Activated naive CD4-positive, alpha-beta T cell treated with anti-CD3 and anti-CD28 coated beads, Interleukin-2, amount 50 U/mL, for 24 hours (primary cell): ENCODE results near the gene LRFN5.
"Not testable (repeated sequence)": the region's sequence is repeated elsewhere in the genome, so short reads cannot be mapped to it uniquely, and the experiment has no call there.

ENCODE experiments used
- H3K27ac Mint-ChIP-seq: one replicate; pipeline ENCODE4 v1.8.0; 2021; ENCODE audit warnings: mild to moderate bottlenecking, mixed read lengths
- H3K27me3 Mint-ChIP-seq: one replicate; pipeline ENCODE4 v1.8.0; 2021; ENCODE audit warnings: mixed read lengths
- H3K36me3 Mint-ChIP-seq: one replicate; pipeline ENCODE4 v1.8.0; 2021; ENCODE audit warnings: mixed read lengths
- H3K4me1 Mint-ChIP-seq: one replicate; pipeline ENCODE4 v1.8.0; 2021; ENCODE audit warnings: mixed read lengths
- H3K4me3 Mint-ChIP-seq: one replicate; pipeline ENCODE4 v1.8.0; 2021; ENCODE audit warnings: mild to moderate bottlenecking, mixed read lengths
- H3K9me3 Mint-ChIP-seq: one replicate; pipeline ENCODE4 v1.8.0; 2021; ENCODE audit warnings: mixed read lengths

LRFN5 gene

GRCh38 chr14:41673601-41674000 is 66.9 kb downstream of the LRFN5 start:
- H3K4me1 Mint-ChIP-seq, H3K27ac Mint-ChIP-seq, H3K9me3 Mint-ChIP-seq, H3K27me3 Mint-ChIP-seq, H3K4me3 Mint-ChIP-seq, H3K36me3 Mint-ChIP-seq: not testable (repeated sequence)

DNA sequence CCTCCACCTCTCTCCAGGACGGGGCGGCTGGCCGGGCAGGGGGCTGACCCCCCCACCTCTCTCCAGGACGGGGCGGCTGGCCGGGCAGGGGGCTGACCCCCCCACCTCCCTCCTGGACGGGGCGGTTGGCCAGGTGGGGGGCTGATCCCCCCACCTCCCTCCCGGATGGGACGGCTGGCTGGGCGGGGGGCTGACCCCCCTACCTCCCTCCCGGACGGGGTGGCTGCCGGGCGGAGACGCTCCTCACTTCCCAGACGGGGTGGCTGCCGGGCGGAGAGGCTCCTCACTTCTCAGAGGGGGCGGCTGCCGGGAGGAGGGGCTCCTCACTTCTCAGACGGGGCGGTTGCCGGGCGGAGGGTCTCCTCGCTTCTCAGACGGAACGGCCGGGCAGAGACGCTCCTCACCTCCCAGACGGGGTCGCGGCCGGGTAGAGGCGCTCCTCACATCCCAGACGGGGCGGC is 67.9 kb downstream of the LRFN5 start:
- not testable (repeated sequence) for H3K4me3 Mint-ChIP-seq, H3K36me3 Mint-ChIP-seq, H3K4me1 Mint-ChIP-seq, H3K27me3 Mint-ChIP-seq, H3K9me3 Mint-ChIP-seq, H3K27ac Mint-ChIP-seq

GRCh38 chr14:41699486-41699885 is 92.8 kb downstream of the LRFN5 start:
- Mint-ChIP-seq H3K27me3 (no peaks in the 10 kb centered on the region), H3K27ac (no peak overlapping the region), H3K4me3 (no peak overlapping the region), H3K9me3 (no peaks in the 10 kb centered on the region), H3K4me1 (no peaks in the 10 kb centered on the region), H3K36me3 (no peaks in the 10 kb centered on the region)

DNA sequence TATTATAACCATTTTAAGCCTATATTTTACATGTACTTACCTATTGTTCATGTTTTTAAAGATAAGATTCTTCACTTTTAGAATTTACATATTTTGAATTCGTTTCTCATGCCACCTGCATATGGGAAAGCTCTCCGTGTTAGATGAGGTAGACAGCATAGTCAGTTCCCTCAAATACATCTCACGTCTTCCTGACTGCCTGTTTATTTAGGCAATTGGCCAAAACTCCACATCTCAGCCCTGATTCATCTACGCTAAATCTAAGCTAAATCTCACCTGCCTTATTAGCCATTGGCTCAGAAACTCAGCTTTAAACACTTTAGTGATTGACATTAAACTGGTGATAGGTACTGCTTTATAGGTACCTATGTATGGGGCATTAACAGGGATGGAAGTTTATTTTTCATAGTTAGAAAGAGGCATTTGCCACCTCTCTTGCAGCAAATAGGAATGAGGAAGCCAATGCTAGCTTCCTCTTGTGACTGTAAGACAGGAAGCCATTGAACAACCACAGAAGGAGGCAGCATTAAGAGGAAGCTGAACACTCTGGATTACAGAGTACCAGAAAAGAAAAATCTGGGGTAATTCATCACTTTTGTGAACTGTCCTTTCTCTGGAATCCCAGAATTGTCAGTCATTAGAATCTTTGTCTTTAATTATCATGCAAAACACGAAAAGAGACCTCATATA is 111.9 kb downstream of the LRFN5 start:
- Mint-ChIP-seq H3K4me1 (peaks cover 8% of the 10 kb centered on the region), H3K4me3 (no peak overlapping the region), H3K9me3 (no peaks in the 10 kb centered on the region), H3K27ac (no peak overlapping the region), H3K36me3 (no peaks in the 10 kb centered on the region), H3K27me3 (no peaks in the 10 kb centered on the region)

DNA sequence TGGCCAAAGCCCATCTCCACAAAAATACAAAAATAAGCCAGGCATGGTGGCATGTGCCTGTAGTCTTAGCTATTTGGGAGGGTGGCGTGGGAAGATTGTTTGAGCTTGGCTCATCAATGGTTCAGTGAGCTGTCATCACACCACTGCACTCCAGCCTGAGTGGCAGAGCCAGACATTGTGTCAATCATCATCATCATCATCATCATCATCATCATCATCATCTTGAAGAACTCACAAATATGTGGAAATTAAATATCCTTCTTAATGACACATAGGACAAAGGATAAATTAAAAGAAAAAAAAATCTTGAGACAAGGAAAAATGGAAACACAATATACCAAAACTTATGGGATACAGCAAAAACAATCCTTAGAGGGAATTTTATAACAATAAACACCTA is 132.5 kb downstream of the LRFN5 start:
- H3K4me1 Mint-ChIP-seq: peaks cover 10% of the 10 kb centered on the region
- H3K4me3 Mint-ChIP-seq: no peak overlapping the region
- peaks cover 5% of the 10 kb centered on the region for H3K9me3 Mint-ChIP-seq
- no peak overlapping the region for H3K27ac Mint-ChIP-seq
- H3K27me3 Mint-ChIP-seq: peaks cover 7% of the 10 kb centered on the region
- H3K36me3 Mint-ChIP-seq: peaks cover 6% of the 10 kb centered on the region

GRCh38 chr14:41743140-41743539 is 136.5 kb downstream of the LRFN5 start:
- no peaks in the 10 kb centered on the region for H3K36me3 Mint-ChIP-seq
- H3K4me3 Mint-ChIP-seq: no peak overlapping the region
- H3K9me3 Mint-ChIP-seq: peaks cover 6% of the 10 kb centered on the region
- no peak overlapping the region for H3K27ac Mint-ChIP-seq
- no peaks in the 10 kb centered on the region for H3K27me3 Mint-ChIP-seq
- peaks cover 24% of the 10 kb centered on the region for H3K4me1 Mint-ChIP-seq

GRCh38 chr14:41749429-41749828 is 142.8 kb downstream of the LRFN5 start:
- Mint-ChIP-seq H3K27me3 (no peaks in the 10 kb centered on the region), H3K36me3 (no peaks in the 10 kb centered on the region), H3K4me3 (peak overlapping the region; percentile 81), H3K27ac (peak overlapping the region; percentile 79), H3K9me3 (peaks cover 6% of the 10 kb centered on the region), H3K4me1 (peaks cover 28% of the 10 kb centered on the region)

- H3K9me3 Mint-ChIP-seq, H3K36me3 Mint-ChIP-seq, H3K27me3 Mint-ChIP-seq, H3K4me3 Mint-ChIP-seq, H3K27ac Mint-ChIP-seq: not testable (repeated sequence)
- H3K4me1 Mint-ChIP-seq: peaks cover 28% of the 10 kb centered on the region
Measured at GRCh38 chr14:41750575-41750974, 143.9 kb downstream of the LRFN5 start.

GRCh38 chr14:41758011-41758665 is 151.5 kb downstream of the LRFN5 start:
- Mint-ChIP-seq H3K4me3 (no peak overlapping the region), H3K27me3 (no peaks in the 10 kb centered on the region), H3K9me3 (no peaks in the 10 kb centered on the region), H3K36me3 (no peaks in the 10 kb centered on the region), H3K27ac (no peak overlapping the region), H3K4me1 (no peaks in the 10 kb centered on the region)

DNA sequence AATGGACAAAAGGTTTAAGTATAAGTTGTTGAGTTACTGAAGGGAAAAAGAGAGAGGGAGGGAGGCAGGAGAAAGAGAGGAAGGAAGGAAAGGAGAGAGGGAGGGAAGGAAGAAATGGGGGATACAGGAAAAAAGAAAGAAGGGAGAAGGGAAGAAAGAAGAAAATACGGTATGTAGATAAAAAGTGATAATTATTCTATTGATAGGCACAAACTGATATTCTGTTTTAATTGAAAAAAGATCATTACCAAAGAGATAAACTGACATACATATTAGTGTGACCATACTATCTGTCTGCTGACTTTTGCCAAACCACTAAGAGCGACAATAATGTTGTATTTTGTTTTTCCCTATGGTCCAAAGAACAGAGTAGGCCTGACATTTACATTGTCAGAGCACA is 154.5 kb downstream of the LRFN5 start:
- Mint-ChIP-seq H3K27me3 (no peaks in the 10 kb centered on the region), H3K27ac (no peak overlapping the region), H3K36me3 (no peaks in the 10 kb centered on the region), H3K9me3 (no peaks in the 10 kb centered on the region), H3K4me1 (no peaks in the 10 kb centered on the region), H3K4me3 (no peak overlapping the region)

GRCh38 chr14:41766772-41767171 is 160.1 kb downstream of the LRFN5 start:
- Mint-ChIP-seq H3K27ac (no peak overlapping the region), H3K27me3 (no peaks in the 10 kb centered on the region), H3K4me1 (no peaks in the 10 kb centered on the region), H3K36me3 (no peaks in the 10 kb centered on the region), H3K9me3 (no peaks in the 10 kb centered on the region), H3K4me3 (no peak overlapping the region)

DNA sequence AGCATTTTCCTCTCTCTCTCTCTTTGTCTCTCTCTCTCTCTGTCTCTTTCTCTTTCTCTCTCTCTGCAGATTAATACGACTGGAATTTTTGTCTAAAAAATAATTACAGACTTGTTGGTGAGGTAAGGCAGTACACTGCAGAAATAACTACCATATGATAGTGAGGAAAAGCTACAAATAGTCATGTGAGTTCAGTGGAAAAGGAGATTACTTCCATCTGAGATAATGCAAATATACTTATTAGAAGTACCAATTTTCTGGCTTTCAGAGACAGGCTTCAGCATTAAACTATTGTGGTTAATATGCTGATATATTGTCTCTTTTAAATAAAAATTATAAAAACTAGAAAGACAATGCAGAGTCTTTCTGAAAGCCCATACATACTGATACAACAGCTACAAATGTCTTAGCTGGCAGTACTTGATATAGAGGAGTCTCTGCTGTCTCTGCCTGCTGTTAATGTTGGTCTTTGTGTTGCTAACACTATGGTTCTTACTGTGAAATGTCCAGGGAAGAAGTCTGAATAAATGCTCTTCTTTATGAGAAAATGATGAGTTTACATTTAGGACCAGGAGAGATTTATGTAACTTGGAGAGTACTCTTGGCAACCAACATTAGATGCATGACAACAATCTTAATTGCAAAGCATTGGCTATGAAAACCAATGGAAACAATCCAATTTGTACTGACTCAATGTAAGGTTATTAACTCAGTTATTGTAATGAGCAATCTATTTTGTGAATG is 167.0 kb downstream of the LRFN5 start:
- no peaks in the 10 kb centered on the region for H3K36me3 Mint-ChIP-seq
- H3K27me3 Mint-ChIP-seq: no peaks in the 10 kb centered on the region
- H3K4me1 Mint-ChIP-seq: no peaks in the 10 kb centered on the region
- H3K4me3 Mint-ChIP-seq: no peak overlapping the region
- H3K9me3 Mint-ChIP-seq: no peaks in the 10 kb centered on the region
- H3K27ac Mint-ChIP-seq: no peak overlapping the region

DNA sequence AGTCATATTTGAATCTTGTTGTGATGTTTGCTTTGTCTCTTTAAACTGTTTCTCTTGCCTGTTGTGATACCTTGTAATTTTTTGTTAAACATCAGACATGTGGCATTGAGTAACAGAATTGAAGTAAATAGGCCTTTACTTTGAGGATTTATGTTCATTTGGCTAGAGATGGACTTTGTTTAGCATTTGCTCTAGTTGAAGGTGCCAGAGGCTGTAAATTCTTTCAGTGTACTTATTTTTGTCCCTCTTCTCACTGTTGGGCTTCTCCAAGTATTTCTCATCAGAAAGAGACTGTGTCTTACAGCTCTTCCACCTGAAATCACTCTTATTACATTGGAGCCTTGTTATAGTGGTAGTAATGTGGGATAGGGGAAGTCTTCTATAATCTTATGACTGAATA is 175.8 kb downstream of the LRFN5 start:
- Mint-ChIP-seq H3K27ac (no peak overlapping the region), H3K4me3 (no peak overlapping the region), H3K27me3 (peaks cover 3% of the 10 kb centered on the region), H3K9me3 (no peaks in the 10 kb centered on the region), H3K36me3 (no peaks in the 10 kb centered on the region), H3K4me1 (no peaks in the 10 kb centered on the region)

DNA sequence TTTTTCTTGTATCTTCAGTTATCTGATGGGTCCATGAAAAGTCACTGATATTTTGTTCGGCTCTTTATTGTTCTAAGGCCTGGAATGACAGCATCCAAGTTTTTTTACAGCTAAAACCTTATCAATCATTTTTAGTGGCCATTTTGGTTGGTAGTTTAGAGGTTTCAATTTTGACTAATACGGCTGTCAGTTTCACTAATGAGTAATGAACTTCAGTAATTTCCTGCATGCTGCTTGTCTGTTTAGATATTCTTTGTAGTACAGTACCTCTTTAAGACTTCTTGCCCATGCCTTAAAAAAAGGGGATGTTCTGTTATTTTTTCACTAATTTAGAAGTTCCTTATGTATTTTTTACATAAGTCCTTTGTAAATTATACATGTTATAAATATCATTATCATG is 176.7 kb downstream of the LRFN5 start:
- no peaks in the 10 kb centered on the region for H3K9me3 Mint-ChIP-seq
- H3K4me3 Mint-ChIP-seq: no peak overlapping the region
- H3K4me1 Mint-ChIP-seq: no peaks in the 10 kb centered on the region
- peaks cover 3% of the 10 kb centered on the region for H3K27me3 Mint-ChIP-seq
- no peaks in the 10 kb centered on the region for H3K36me3 Mint-ChIP-seq
- no peak overlapping the region for H3K27ac Mint-ChIP-seq

GRCh38 chr14:41785696-41786095 is 179.0 kb downstream of the LRFN5 start:
- H3K27me3 Mint-ChIP-seq: peaks cover 6% of the 10 kb centered on the region
- no peaks in the 10 kb centered on the region for H3K36me3 Mint-ChIP-seq
- no peaks in the 10 kb centered on the region for H3K9me3 Mint-ChIP-seq
- no peaks in the 10 kb centered on the region for H3K4me1 Mint-ChIP-seq
- no peak overlapping the region for H3K27ac Mint-ChIP-seq
- no peak overlapping the region for H3K4me3 Mint-ChIP-seq

GRCh38 chr14:41799817-41800216 is 193.1 kb downstream of the LRFN5 start:
- H3K4me3 Mint-ChIP-seq: no peak overlapping the region
- H3K27ac Mint-ChIP-seq: no peak overlapping the region
- no peaks in the 10 kb centered on the region for H3K36me3 Mint-ChIP-seq
- no peaks in the 10 kb centered on the region for H3K4me1 Mint-ChIP-seq
- no peaks in the 10 kb centered on the region for H3K27me3 Mint-ChIP-seq
- H3K9me3 Mint-ChIP-seq: no peaks in the 10 kb centered on the region
